Thoracic aorta (tissue), 2 donors: ENCODE results near the gene SPSB3. TPM values are rescaled to one million over a fixed set of nuclear protein-coding genes. Genes with fewer than 3 reads are reported as not detected.

Experiments
- ATAC-seq: fragments of 150-250 bp; one replicate; pipeline ENCODE4 v1.8.0; 2017; ENCODE audit warnings: low read depth; ENCODE audit not compliant: insufficient number of reproducible peaks, low FRiP score
- DNase-seq: peaks from one replicate; pipeline ENCODE4 v3.0.0-alpha.2; 2020; ENCODE audit warnings: low spot score
- H3K27ac ChIP-seq, 2 donors: fragments of 200-600 bp; sonication (generic); 1 replicate in 1 of 2; 2 replicates in 1 of 2; pipeline ENCODE4 v1.5.1; 2016; ENCODE audit warnings: mild to moderate bottlenecking in 2 of 2, moderate library complexity in 2 of 2
- H3K27me3 ChIP-seq: fragments of 200-600 bp; sonication (generic); replicated peaks from 2 replicates; pipeline ENCODE4 v1.6.0; 2016; ENCODE audit warnings: mild to moderate bottlenecking; ENCODE audit not compliant: insufficient read depth
- H3K36me3 ChIP-seq: fragments of 200-600 bp; sonication (generic); one replicate; pipeline ENCODE4 v1.5.1; 2016
- H3K4me1 ChIP-seq, 2 donors: fragments of 200-600 bp; sonication (generic); 1 replicate in 1 of 2; 2 replicates in 1 of 2; pipeline versions ENCODE4 v1.5.1 to v1.6.0; 2016; ENCODE audit warnings: low read depth in 2 of 2, mild to moderate bottlenecking in 1 of 2; ENCODE audit not compliant: control insufficient read depth in 1 of 2
- H3K4me3 ChIP-seq: fragments of 200-600 bp; sonication (generic); 2 replicates; pipeline ENCODE4 v1.5.1; 2016; ENCODE audit warnings: mild to moderate bottlenecking
- H3K9me3 ChIP-seq: fragments of 200-600 bp; sonication (generic); 2 replicates; pipeline ENCODE4 v1.5.1; 2016
- CTCF ChIP-seq: fragments of 200-600 bp; sonication (generic); IDR thresholded peaks from one replicate; pipeline ENCODE4 v1.5.1; 2019; ENCODE audit warnings: antibody characterized with exemption
- total RNA-seq, 2 donors: library from RNA; depleted of rRNA; stranded (reverse); fragments of >200 nt; gene quantifications; one replicate each; pipeline versions ENCODE4 v1.1.0 to v1.2.3, GENCODE V29; 2016

SPSB3 gene
- 10 to 100 TPM; 60.9 to 79.3 TPM for total RNA-seq

- H3K27me3 ChIP-seq, result no peaks in the 10 kb centered on the region
- peaks cover 14 to 39% of the 10 kb centered on the region in 2 donors for H3K4me1 ChIP-seq
- no peaks in the 10 kb centered on the region for H3K9me3 ChIP-seq
- H3K4me3 ChIP-seq, result peak within 1 kb of the TSS; percentile 89
- H3K27ac ChIP-seq, result peak within 1 kb of the TSS; percentile 77 to 93
- peaks cover 20% of the 10 kb centered on the region for H3K36me3 ChIP-seq
- DNase-seq, result peak; percentile 99
- TF ChIP-seq CTCF, result no peak
- peak; percentile 100 for ATAC-seq
Measured at GRCh38 chr16:1782408-1783264, at the start of gene SPSB3, which contains the start of gene NUBP2. SPSB3 (minus strand) TSS chr16:1782571; CDS start chr16:1781483, 1,088 bp downstream. NUBP2 (plus strand) TSS chr16:1782960; CDS start chr16:1783021, 61 bp downstream.

GRCh38 chr16:1831186-1832075, 49.1 kb upstream of the SPSB3 start:
- no peak for DNase-seq

GRCh38 chr16:1830213-1830612, 47.8 kb upstream of the SPSB3 start:
- Histone ChIP-seq H3K27me3 (no peaks in the 10 kb centered on the region), H3K9me3 (no peaks in the 10 kb centered on the region), H3K4me3 (no peak overlapping the region), H3K27ac (no peak overlapping the region), H3K36me3 (peaks cover 3% of the 10 kb centered on the region), H3K4me1 (peaks cover 18 to 26% of the 10 kb centered on the region in 2 donors)
- DNase-seq (no peak), ATAC-seq (no peak)
- TF ChIP-seq CTCF, result no peak

More at GRCh38 chr16:1831186-1832075, 49.1 kb upstream of the SPSB3 start:
- peaks cover 11 to 19% of the 10 kb centered on the region in 2 donors for H3K4me1 ChIP-seq
- TF ChIP-seq CTCF, result no peak
- H3K27ac ChIP-seq, result no peak overlapping the region
- no peak overlapping the region for H3K4me3 ChIP-seq
- no peaks in the 10 kb centered on the region for H3K9me3 ChIP-seq
- peaks cover 3% of the 10 kb centered on the region for H3K36me3 ChIP-seq
- ATAC-seq, result no peak
- H3K27me3 ChIP-seq, result no peaks in the 10 kb centered on the region

- Histone ChIP-seq H3K27me3 (no peaks in the 10 kb centered on the region), H3K27ac (no peak overlapping the region), H3K4me1 (peaks cover 20 to 40% of the 10 kb centered on the region in 2 donors), H3K9me3 (no peaks in the 10 kb centered on the region), H3K4me3 (no peak overlapping the region), H3K36me3 (peaks cover 3% of the 10 kb centered on the region)
- DNase-seq (no peak), ATAC-seq (no peak)
- no peak for TF ChIP-seq CTCF
Measured at GRCh38 chr16:1828645-1829410, 46.5 kb upstream of the SPSB3 start.
